HEK293 (cell line): ENCODE measurements around the gene COIL.
A peak's percentile ranks its signal among the peaks of the same experiment; 100 is the strongest.

Experiments used
- AEBP2 ChIP-seq: fragments of 450-650 bp; formaldehyde crosslinking; IDR thresholded peaks from 2 replicates; pipeline ENCODE4 v1.5.1; 2016; ENCODE audit warnings: missing biosample characterization, missing genetic modification characterization, borderline replicate concordance
- FEZF1 ChIP-seq: fragments of 450-650 bp; formaldehyde crosslinking; IDR thresholded peaks from 2 replicates; pipeline ENCODE4 v1.5.1; 2016; ENCODE audit warnings: missing biosample characterization, missing genetic modification characterization
- PRDM1 ChIP-seq: fragments of 450-650 bp; formaldehyde crosslinking; IDR thresholded peaks from 2 replicates; pipeline ENCODE4; 2016; ENCODE audit warnings: missing biosample characterization, missing genetic modification characterization
- PRDM4 ChIP-seq: fragments of 450-650 bp; formaldehyde crosslinking; IDR thresholded peaks from 2 replicates; pipeline ENCODE4 v1.5.1; 2017; ENCODE audit warnings: missing biosample characterization, missing genetic modification characterization
- ZBTB1 ChIP-seq: fragments of 450-650 bp; formaldehyde crosslinking; IDR thresholded peaks from 2 replicates; pipeline ENCODE4 v1.5.1; 2016; ENCODE audit warnings: missing biosample characterization, missing genetic modification characterization
- ZFP3 ChIP-seq: fragments of 450-650 bp; formaldehyde crosslinking; IDR thresholded peaks from 2 replicates; pipeline ENCODE4 v1.5.1; 2016; ENCODE audit warnings: low read depth, missing biosample characterization, missing genetic modification characterization
- ZNF112 ChIP-seq: fragments of 450-650 bp; formaldehyde crosslinking; IDR thresholded peaks from 2 replicates; pipeline ENCODE4 v1.5.0; 2017; ENCODE audit warnings: missing biosample characterization, missing genetic modification characterization
- ZNF155 ChIP-seq: fragments of 450-650 bp; formaldehyde crosslinking; IDR thresholded peaks from 2 replicates; pipeline ENCODE4 v1.5.1; 2016; ENCODE audit warnings: missing biosample characterization, missing genetic modification characterization
- ZNF18 ChIP-seq: fragments of 450-650 bp; formaldehyde crosslinking; IDR thresholded peaks from 2 replicates; pipeline ENCODE4 v1.5.1; 2016; ENCODE audit warnings: missing biosample characterization, missing genetic modification characterization
- ZNF2 ChIP-seq: fragments of 450-650 bp; formaldehyde crosslinking; IDR thresholded peaks from 2 replicates; pipeline ENCODE4 v1.5.1; 2016; ENCODE audit warnings: missing biosample characterization, missing genetic modification characterization
- ZNF416 ChIP-seq: fragments of 450-650 bp; formaldehyde crosslinking; IDR thresholded peaks from 2 replicates; pipeline ENCODE4 v1.5.1; 2016; ENCODE audit warnings: missing biosample characterization, missing genetic modification characterization
- ZNF518A ChIP-seq: fragments of 450-650 bp; formaldehyde crosslinking; conservative IDR thresholded peaks from 2 replicates; pipeline ENCODE4 v1.5.1; 2016; ENCODE audit warnings: low read depth, missing biosample characterization, missing genetic modification characterization
- ZNF558 ChIP-seq: fragments of 450-650 bp; formaldehyde crosslinking; IDR thresholded peaks from 2 replicates; pipeline ENCODE4 v1.5.1; 2016; ENCODE audit warnings: missing biosample characterization, missing genetic modification characterization
- ZNF571 ChIP-seq: fragments of 450-650 bp; formaldehyde crosslinking; IDR thresholded peaks from 2 replicates; pipeline ENCODE4 v1.5.0; 2017; ENCODE audit warnings: missing biosample characterization, missing genetic modification characterization
- ZNF596 ChIP-seq: fragments of 450-650 bp; IDR thresholded peaks from 2 replicates; pipeline ENCODE4 v1.5.0; 2018; ENCODE audit warnings: missing biosample characterization, mild to moderate bottlenecking, missing genetic modification characterization, moderate library complexity
- ZNF664 ChIP-seq: fragments of 450-650 bp; formaldehyde crosslinking; IDR thresholded peaks from 2 replicates; pipeline ENCODE4 v1.5.1; 2016; ENCODE audit warnings: missing biosample characterization, missing genetic modification characterization
- ZNF670 ChIP-seq: fragments of 450-650 bp; formaldehyde crosslinking; IDR thresholded peaks from 2 replicates; pipeline ENCODE4 v1.5.1; 2016; ENCODE audit warnings: missing biosample characterization, missing genetic modification characterization, low read depth
- ZNF777 ChIP-seq: fragments of 450-650 bp; formaldehyde crosslinking; IDR thresholded peaks from 2 replicates; pipeline ENCODE4 v1.5.1; 2017; ENCODE audit warnings: missing biosample characterization, missing genetic modification characterization, borderline replicate concordance
- ZNF785 ChIP-seq: fragments of 450-650 bp; formaldehyde crosslinking; IDR thresholded peaks from 2 replicates; pipeline ENCODE4 v1.5.1; 2016; ENCODE audit warnings: missing biosample characterization, missing genetic modification characterization
- ZSCAN18 ChIP-seq: fragments of 450-650 bp; formaldehyde crosslinking; IDR thresholded peaks from 2 replicates; pipeline ENCODE4 v1.5.1; 2016; ENCODE audit warnings: missing biosample characterization, missing genetic modification characterization
- TF ChIP-seq, protein P1 (sequence below): IDR thresholded peaks from 2 replicates; pipeline ENCODE4 v1.6.1; 2011; ENCODE audit warnings: mild to moderate bottlenecking, low read depth, low read length, borderline replicate concordance
- TF ChIP-seq, protein P2 (sequence below): fragments of 450-650 bp; formaldehyde crosslinking; IDR thresholded peaks from 2 replicates; pipeline ENCODE4 v1.5.1; 2016; ENCODE audit warnings: missing biosample characterization, missing genetic modification characterization

Gene COIL

GRCh38 chr17:56914581-56915273 is 46.1 kb downstream of the COIL start (continued):
- TF ChIP-seq ZNF571 (tag by site-specific recombination) (no peak), ZNF664 (no peak), ZNF155 (no peak), ZNF596 (tag by site-specific recombination) (peak; percentile 99), AEBP2 (tag by site-specific recombination) (no peak), ZNF518A (tag by site-specific recombination) (no peak), ZNF785 (tag by site-specific recombination) (no peak), ZNF18 (tag by site-specific recombination) (no peak), ZBTB1 (tag by site-specific recombination) (no peak), ZSCAN18 (tag by site-specific recombination) (no peak), FEZF1 (tag by site-specific recombination) (no peak), ZNF112 (tag by site-specific recombination) (no peak), ZFP3 (tag by site-specific recombination) (no peak), ZNF777 (no peak), ZNF670 (tag by site-specific recombination) (no peak), ZNF558 (tag by site-specific recombination) (no peak), ZNF2 (tag by site-specific recombination) (0 out of 2 replicates have a peak, but pooled peaks have one; percentile 18), PRDM1 (tag by site-specific recombination) (0 out of 2 replicates have a peak, but pooled peaks have one; percentile 16), PRDM4 (tag by site-specific recombination) (no peak), ZNF416 (no peak)
- TF ChIP-seq, protein P1, sequence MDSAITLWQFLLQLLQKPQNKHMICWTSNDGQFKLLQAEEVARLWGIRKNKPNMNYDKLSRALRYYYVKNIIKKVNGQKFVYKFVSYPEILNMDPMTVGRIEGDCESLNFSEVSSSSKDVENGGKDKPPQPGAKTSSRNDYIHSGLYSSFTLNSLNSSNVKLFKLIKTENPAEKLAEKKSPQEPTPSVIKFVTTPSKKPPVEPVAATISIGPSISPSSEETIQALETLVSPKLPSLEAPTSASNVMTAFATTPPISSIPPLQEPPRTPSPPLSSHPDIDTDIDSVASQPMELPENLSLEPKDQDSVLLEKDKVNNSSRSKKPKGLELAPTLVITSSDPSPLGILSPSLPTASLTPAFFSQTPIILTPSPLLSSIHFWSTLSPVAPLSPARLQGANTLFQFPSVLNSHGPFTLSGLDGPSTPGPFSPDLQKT, result no peak
- TF ChIP-seq, protein P2, sequence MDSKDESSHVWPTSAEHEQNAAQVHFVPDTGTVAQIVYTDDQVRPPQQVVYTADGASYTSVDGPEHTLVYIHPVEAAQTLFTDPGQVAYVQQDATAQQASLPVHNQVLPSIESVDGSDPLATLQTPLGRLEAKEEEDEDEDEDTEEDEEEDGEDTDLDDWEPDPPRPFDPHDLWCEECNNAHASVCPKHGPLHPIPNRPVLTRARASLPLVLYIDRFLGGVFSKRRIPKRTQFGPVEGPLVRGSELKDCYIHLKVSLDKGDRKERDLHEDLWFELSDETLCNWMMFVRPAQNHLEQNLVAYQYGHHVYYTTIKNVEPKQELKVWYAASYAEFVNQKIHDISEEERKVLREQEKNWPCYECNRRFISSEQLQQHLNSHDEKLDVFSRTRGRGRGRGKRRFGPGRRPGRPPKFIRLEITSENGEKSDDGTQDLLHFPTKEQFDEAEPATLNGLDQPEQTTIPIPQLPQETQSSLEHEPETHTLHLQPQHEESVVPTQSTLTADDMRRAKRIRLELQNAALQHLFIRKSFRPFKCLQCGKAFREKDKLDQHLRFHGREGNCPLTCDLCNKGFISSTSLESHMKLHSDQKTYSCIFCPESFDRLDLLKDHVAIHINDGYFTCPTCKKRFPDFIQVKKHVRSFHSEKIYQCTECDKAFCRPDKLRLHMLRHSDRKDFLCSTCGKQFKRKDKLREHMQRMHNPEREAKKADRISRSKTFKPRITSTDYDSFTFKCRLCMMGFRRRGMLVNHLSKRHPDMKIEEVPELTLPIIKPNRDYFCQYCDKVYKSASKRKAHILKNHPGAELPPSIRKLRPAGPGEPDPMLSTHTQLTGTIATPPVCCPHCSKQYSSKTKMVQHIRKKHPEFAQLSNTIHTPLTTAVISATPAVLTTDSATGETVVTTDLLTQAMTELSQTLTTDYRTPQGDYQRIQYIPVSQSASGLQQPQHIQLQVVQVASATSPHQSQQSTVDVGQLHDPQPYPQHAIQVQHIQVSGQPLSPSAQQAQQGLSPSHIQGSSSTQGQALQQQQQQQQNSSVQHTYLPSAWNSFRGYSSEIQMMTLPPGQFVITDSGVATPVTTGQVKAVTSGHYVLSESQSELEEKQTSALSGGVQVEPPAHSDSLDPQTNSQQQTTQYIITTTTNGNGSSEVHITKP (tag by site-specific recombination), result peak; percentile 95
